Dendritic cell treated with granulocyte-macrophage colony-stimulating factor and Interleukin-4, amounts not matched to agents 40 ng/mL and 50 ng/mL, for 4 days (primary cell): ENCODE results near the gene RHBDD2.
A peak's percentile ranks its signal among the peaks of the same experiment; 100 is the strongest.

Experiments
- H3K27ac Mint-ChIP-seq: one replicate; pipeline ENCODE4 v1.8.0; 2022; ENCODE audit warnings: mild to moderate bottlenecking, mixed read lengths
- H3K27me3 Mint-ChIP-seq: one replicate; pipeline ENCODE4 v1.8.0; 2022; ENCODE audit warnings: mild to moderate bottlenecking, mixed read lengths
- H3K36me3 Mint-ChIP-seq: one replicate; pipeline ENCODE4 v1.8.0; 2022; ENCODE audit warnings: low read depth, mixed read lengths
- H3K4me1 Mint-ChIP-seq: one replicate; pipeline ENCODE4 v1.8.0; 2022; ENCODE audit warnings: low read depth, mixed read lengths
- H3K4me3 Mint-ChIP-seq: one replicate; pipeline ENCODE4 v1.8.0; 2022; ENCODE audit warnings: mild to moderate bottlenecking, moderate library complexity, mixed read lengths
- H3K9me3 Mint-ChIP-seq: one replicate; pipeline ENCODE4 v1.8.0; 2022; ENCODE audit warnings: mixed read lengths
- intact Hi-C: fragments of 100-400 bp; cut with micrococcal nuclease; formaldehyde crosslinking; loops from one replicate; pipeline ENCODE4 v1.15.0; 2022

The RHBDD2 gene

DNA sequence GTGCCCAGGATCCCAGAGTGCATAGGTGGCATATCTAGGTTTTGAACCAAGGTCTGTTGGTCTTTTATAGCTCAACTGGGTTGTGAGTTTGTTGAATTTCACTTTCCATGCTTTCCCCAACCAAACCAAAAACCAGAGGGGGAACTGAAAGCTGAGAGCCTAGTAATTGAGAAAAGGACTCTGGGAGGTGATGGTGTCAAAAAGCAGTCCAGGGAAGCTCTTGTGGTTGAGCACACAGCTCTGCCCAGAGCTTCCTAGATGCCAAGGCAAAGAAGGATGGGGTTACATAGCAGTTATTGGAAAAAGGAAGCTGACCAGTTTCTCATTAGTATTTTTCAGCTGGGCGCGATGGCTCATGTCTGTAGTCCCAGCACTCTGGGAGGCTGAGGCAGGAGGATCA lies 46.1 kb downstream of the RHBDD2 start:
- Mint-ChIP-seq H3K27ac (no peak overlapping the region), H3K4me3 (no peak overlapping the region), H3K9me3 (no peaks in the 10 kb centered on the region), H3K27me3 (no peaks in the 10 kb centered on the region), H3K36me3 (peaks cover 78% of the 10 kb centered on the region), H3K4me1 (peaks cover 38% of the 10 kb centered on the region)
- intact Hi-C loops = no loop called here

DNA sequence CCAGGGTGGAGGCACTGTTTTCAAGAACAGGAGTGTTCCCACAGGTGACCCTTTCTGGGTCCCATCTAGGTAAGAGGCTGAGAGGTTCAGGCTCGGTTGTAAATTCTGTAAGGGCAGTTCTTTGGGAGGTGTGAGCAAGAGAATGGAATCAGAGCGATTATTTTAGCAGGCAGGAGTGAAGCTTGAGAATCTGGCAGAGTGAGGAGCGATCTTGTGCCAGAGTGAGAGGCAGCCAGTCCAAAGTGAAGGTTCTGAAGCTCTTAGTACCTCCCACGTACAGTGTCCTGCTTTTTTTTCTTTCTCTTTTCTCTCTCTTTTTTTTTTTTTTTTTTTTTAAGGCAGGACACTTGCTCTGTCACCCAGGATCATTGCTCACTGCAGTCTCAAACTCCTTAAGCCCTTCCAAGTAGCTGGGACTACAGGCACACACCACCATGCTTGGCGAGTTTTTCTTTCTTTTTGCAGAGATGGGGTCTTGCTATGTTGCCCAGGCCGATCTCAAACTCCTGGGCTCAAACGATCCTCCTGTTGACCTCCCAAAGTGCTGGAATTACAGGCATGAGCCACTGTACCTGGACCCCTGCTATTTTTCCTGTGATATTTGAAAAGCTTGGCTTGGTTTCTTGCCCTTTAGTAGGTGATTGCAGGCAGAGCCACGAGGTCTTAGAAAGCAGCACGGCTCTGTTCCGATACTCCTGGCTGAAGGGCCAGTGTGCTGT lies 47.0 kb downstream of the RHBDD2 start:
- no peaks in the 10 kb centered on the region for H3K27me3 Mint-ChIP-seq
- intact Hi-C loops = no loop called here
- H3K9me3 Mint-ChIP-seq = no peaks in the 10 kb centered on the region
- no peak overlapping the region for H3K4me3 Mint-ChIP-seq
- peaks cover 79% of the 10 kb centered on the region for H3K36me3 Mint-ChIP-seq
- peaks cover 30% of the 10 kb centered on the region for H3K4me1 Mint-ChIP-seq
- no peak overlapping the region for H3K27ac Mint-ChIP-seq

DNA sequence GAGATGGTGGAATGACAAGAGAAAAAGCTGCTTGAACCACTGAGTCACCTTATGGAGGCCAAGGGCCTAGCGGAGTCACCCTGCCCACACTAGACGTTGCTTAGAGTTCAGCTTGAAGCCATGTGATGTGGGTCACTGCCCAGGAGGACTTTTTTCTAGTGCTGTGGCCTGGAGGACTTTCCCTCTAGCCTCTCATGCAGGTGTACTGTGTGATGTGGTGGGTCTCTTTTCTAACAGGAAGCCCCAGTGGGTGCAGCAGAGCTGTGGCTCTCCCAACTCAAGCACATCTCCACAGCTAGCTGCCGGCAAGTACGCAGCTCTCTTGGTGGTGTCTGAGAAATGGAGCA lies 49.7 kb downstream of the RHBDD2 start:
- Mint-ChIP-seq H3K4me3 (no peak overlapping the region), H3K9me3 (no peaks in the 10 kb centered on the region), H3K4me1 (peaks cover 26% of the 10 kb centered on the region), H3K36me3 (peaks cover 68% of the 10 kb centered on the region), H3K27me3 (no peaks in the 10 kb centered on the region), H3K27ac (no peak overlapping the region)
- intact Hi-C loops = no loop called here

DNA sequence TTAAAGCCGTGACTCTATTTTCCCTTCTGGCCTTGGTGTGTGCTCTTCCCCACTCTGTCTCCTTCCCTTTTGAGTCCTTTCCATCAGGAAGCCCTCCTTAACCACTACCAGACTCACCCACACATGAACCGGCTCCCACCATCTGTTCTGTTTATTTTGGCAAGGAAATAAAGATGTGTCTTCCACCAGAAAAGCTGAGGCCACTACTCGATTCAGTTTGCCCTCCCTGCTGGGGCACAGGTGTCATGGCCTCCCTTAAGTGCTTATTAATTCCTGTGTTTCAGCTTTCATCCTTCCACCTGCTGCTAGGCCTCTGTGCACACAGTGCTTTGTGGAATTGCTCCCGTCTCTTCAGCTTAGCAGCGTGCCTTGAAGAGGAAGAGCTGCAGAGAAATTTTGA lies 52.8 kb downstream of the RHBDD2 start:
- H3K4me1 Mint-ChIP-seq = peaks cover 20% of the 10 kb centered on the region

DNA sequence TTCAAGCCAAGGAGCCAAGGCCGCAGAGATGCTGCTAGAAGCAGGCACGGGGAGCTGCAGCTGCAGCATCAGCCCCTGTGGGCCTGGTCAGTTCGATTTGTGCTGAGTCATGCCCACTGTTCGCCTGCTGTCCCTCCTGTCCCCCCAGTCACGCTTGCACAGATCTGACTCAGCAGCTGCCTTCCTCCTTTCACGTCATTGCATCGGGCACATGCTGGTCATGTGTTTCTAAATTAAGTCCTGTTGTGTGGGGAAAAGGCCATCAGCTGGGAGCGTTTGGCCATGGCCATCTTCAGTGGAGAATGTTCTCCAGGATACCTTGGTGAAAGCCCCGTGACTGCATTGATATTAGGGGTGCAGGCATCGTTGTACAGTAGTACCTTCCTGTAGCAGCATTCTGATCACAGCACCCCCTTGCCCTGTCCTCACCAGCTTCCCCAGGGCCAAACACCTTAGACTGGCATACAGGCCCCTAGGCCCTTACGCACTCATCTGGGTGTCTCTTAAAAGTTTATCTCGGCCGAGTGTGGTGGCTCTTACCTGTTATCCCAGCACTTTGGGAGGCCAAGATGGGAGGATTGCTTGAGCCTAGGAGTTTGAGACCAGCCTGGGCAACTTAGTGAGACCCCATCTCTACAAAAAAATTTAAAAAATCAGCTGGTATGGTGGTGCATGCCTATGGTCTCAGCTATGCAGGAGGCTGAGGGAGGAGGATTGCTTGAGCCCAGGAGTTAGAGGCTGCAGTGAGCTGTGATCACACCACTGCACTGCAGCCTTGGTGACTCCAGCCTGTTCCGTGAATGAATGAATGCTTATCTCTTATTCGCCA lies 59.3 kb downstream of the RHBDD2 start:
- Mint-ChIP-seq H3K4me3 (no peak overlapping the region), H3K27ac (peak overlapping the region; percentile 53), H3K36me3 (peaks cover 53% of the 10 kb centered on the region), H3K4me1 (peaks cover 32% of the 10 kb centered on the region), H3K9me3 (no peaks in the 10 kb centered on the region), H3K27me3 (no peaks in the 10 kb centered on the region)
- intact Hi-C loops = no loop called here

More for the DNA sequence above, 52.8 kb downstream of the RHBDD2 start:
- no peaks in the 10 kb centered on the region for H3K27me3 Mint-ChIP-seq
- no peak overlapping the region for H3K27ac Mint-ChIP-seq
- H3K4me3 Mint-ChIP-seq = no peak overlapping the region
- intact Hi-C loops = no loop called here
- H3K9me3 Mint-ChIP-seq = no peaks in the 10 kb centered on the region
- peaks cover 70% of the 10 kb centered on the region for H3K36me3 Mint-ChIP-seq
